Measurements from ENCODE around the gene TBC1D2B.
"Not testable (repeated sequence)": the region's sequence is repeated elsewhere in the genome, so short reads cannot be mapped to it uniquely, and the experiment has no call there.

Gene TBC1D2B

GRCh38 chr15:77975332-77976094 lies 102.0 kb downstream of the TBC1D2B start:
- TF ChIP-seq FOXA1 (IDR thresholded peaks at IDR 0.05), result no peak
- TF ChIP-seq BHLHE40 (IDR thresholded peaks at IDR 0.05; ENCODE audit: borderline replicate concordance), result no peak
- TF ChIP-seq FOXM1 (IDR thresholded peaks at IDR 0.05; ENCODE audit: borderline replicate concordance), result no peak
- no peak for TF ChIP-seq L3MBTL2 (conservative IDR thresholded peaks at IDR 0.05)
- TF ChIP-seq FOXK2 (IDR thresholded peaks at IDR 0.05), result no peak
- no peak for TF ChIP-seq ARNT (IDR thresholded peaks at IDR 0.05)
- DNase-seq (ENCODE audit: extremely low spot score), result no peak
- POLR2A ChIA-PET, result no interaction called here
- CTCF ChIA-PET, result no interaction called here

- ChIA-PET CTCF (no interaction called here), POLR2A (no interaction called here)
- TF ChIP-seq FOXM1 (IDR thresholded peaks at IDR 0.05; ENCODE audit: borderline replicate concordance) (no peak), NFRKB (IDR thresholded peaks at IDR 0.05) (no peak), LEF1 (IDR thresholded peaks at IDR 0.05; ENCODE audit: borderline replicate concordance) (no peak)
- DNase-seq (ENCODE audit: extremely low spot score), result no peak
Observed at GRCh38 chr15:77974416-77975331, 102.8 kb downstream of the TBC1D2B start.

- POLR2A ChIA-PET, result no interaction called here
Observed at GRCh38 chr15:77974098-77974414, 103.5 kb downstream of the TBC1D2B start.

GRCh38 chr15:77973273-77974097 lies 104.0 kb downstream of the TBC1D2B start:
- CTCF ChIA-PET; DNase-seq (ENCODE audit: extremely low spot score); POLR2A ChIA-PET: not testable (repeated sequence)

More at GRCh38 chr15:77974098-77974414, 103.5 kb downstream of the TBC1D2B start:
- TF ChIP-seq NFRKB (IDR thresholded peaks at IDR 0.05) (no peak), PKNOX1 (IDR thresholded peaks at IDR 0.05) (no peak), FOXM1 (IDR thresholded peaks at IDR 0.05; ENCODE audit: borderline replicate concordance) (no peak), L3MBTL2 (conservative IDR thresholded peaks at IDR 0.05) (no peak), BHLHE40 (IDR thresholded peaks at IDR 0.05; ENCODE audit: borderline replicate concordance) (no peak), CTBP1 (IDR thresholded peaks at IDR 0.05; ENCODE audit: borderline replicate concordance) (no peak), ELF4 (IDR thresholded peaks at IDR 0.05) (no peak), LEF1 (IDR thresholded peaks at IDR 0.05; ENCODE audit: borderline replicate concordance) (no peak), ARNT (IDR thresholded peaks at IDR 0.05) (no peak), SP1 (IDR thresholded peaks at IDR 0.05) (no peak), TARDBP (IDR thresholded peaks at IDR 0.05) (no peak), ZNF384 (IDR thresholded peaks at IDR 0.05) (no peak), SUZ12 (IDR thresholded peaks at IDR 0.05) (no peak), HDGF (IDR thresholded peaks at IDR 0.05; ENCODE audit: borderline replicate concordance) (no peak), FOXK2 (IDR thresholded peaks at IDR 0.05) (no peak), FOXA1 (IDR thresholded peaks at IDR 0.05) (no peak)
- CTCF ChIA-PET, result no interaction called here
- no peak for DNase-seq (ENCODE audit: extremely low spot score)

GRCh38 chr15:77972706-77973105 lies 104.8 kb downstream of the TBC1D2B start:
- POLR2A ChIA-PET; DNase-seq (ENCODE audit: extremely low spot score); CTCF ChIA-PET: not testable (repeated sequence)

GRCh38 chr15:77971875-77972274 lies 105.6 kb downstream of the TBC1D2B start:
- POLR2A ChIA-PET; CTCF ChIA-PET; DNase-seq (ENCODE audit: extremely low spot score): not testable (repeated sequence)

- DNase-seq (ENCODE audit: extremely low spot score); POLR2A ChIA-PET; CTCF ChIA-PET: not testable (repeated sequence)
Observed at GRCh38 chr15:77970813-77971360, 106.6 kb downstream of the TBC1D2B start.

GRCh38 chr15:77969055-77969454 lies 108.5 kb downstream of the TBC1D2B start:
- TF ChIP-seq HDGF (IDR thresholded peaks at IDR 0.05; ENCODE audit: borderline replicate concordance), result no peak
- TF ChIP-seq SP1 (IDR thresholded peaks at IDR 0.05), result no peak
- no peak for TF ChIP-seq TARDBP (IDR thresholded peaks at IDR 0.05)
- TF ChIP-seq FOXK2 (IDR thresholded peaks at IDR 0.05), result no peak
- no peak for TF ChIP-seq SUZ12 (IDR thresholded peaks at IDR 0.05)
- TF ChIP-seq NFRKB (IDR thresholded peaks at IDR 0.05), result no peak
- no peak for TF ChIP-seq ZNF384 (IDR thresholded peaks at IDR 0.05)
- no peak for TF ChIP-seq FOXA1 (IDR thresholded peaks at IDR 0.05)
- no peak for TF ChIP-seq ARNT (IDR thresholded peaks at IDR 0.05)
- TF ChIP-seq BHLHE40 (IDR thresholded peaks at IDR 0.05; ENCODE audit: borderline replicate concordance), result no peak
- TF ChIP-seq PKNOX1 (IDR thresholded peaks at IDR 0.05), result no peak
- TF ChIP-seq CTBP1 (IDR thresholded peaks at IDR 0.05; ENCODE audit: borderline replicate concordance), result no peak
- TF ChIP-seq ELF4 (IDR thresholded peaks at IDR 0.05), result no peak
- TF ChIP-seq FOXM1 (IDR thresholded peaks at IDR 0.05; ENCODE audit: borderline replicate concordance), result no peak
- no peak for DNase-seq (ENCODE audit: extremely low spot score)
- ChIA-PET POLR2A (no interaction called here), CTCF (interaction anchor here (0.8 to 1.0 kb wide), 2 partner anchors 72 to 139 kb away, joined by 3 to 6 read pairs; no protein-coding TSS in a partner anchor)

All from HEK293T (cell line).